GM18498 (cell line): ENCODE measurements around the gene MAP4K3.
"Not testable (repeated sequence)": the region's sequence is repeated elsewhere in the genome, so short reads cannot be mapped to it uniquely, and the experiment has no call there.

Source experiments
- ATAC-seq: cut with Tn5 transposase; IDR thresholded peaks from one replicate; pipeline ENCODE4 v1.9.1; 2021; ENCODE audit warnings: mild to moderate bottlenecking, moderate library complexity; ENCODE audit not compliant: unreplicated experiment

Gene MAP4K3

GRCh38 chr2:39409697-39410389 lies 27.2 kb downstream of the MAP4K3 start:
- ATAC-seq, result no peak

- peak; percentile 71 for ATAC-seq
Observed at GRCh38 chr2:39408351-39409136, 28.5 kb downstream of the MAP4K3 start.

- no peak for ATAC-seq
Observed at GRCh38 chr2:39407516-39408296, 29.4 kb downstream of the MAP4K3 start.

GRCh38 chr2:39405364-39405763 lies 31.7 kb downstream of the MAP4K3 start:
- ATAC-seq, result no peak

- peak; percentile 54 for ATAC-seq
Observed at GRCh38 chr2:39403311-39403710, 33.8 kb downstream of the MAP4K3 start.

GRCh38 chr2:39401319-39401718 lies 35.8 kb downstream of the MAP4K3 start:
- ATAC-seq, result no peak

GRCh38 chr2:39399570-39399969 lies 37.5 kb downstream of the MAP4K3 start:
- ATAC-seq, result no peak

GRCh38 chr2:39395313-39395712 lies 41.8 kb downstream of the MAP4K3 start:
- ATAC-seq, result no peak

GRCh38 chr2:39394516-39394961 lies 42.5 kb downstream of the MAP4K3 start:
- ATAC-seq, result no peak

- no peak for ATAC-seq
Observed at GRCh38 chr2:39392672-39393071, 44.4 kb downstream of the MAP4K3 start.

- ATAC-seq, result no peak
Observed at GRCh38 chr2:39390216-39390615, 46.9 kb downstream of the MAP4K3 start.

- ATAC-seq, result no peak
Observed at GRCh38 chr2:39386064-39386463, 51.0 kb downstream of the MAP4K3 start.

GRCh38 chr2:39385172-39385571 lies 51.9 kb downstream of the MAP4K3 start:
- ATAC-seq, result no peak

- not testable (repeated sequence) for ATAC-seq
Observed at GRCh38 chr2:39384071-39384470, 53.0 kb downstream of the MAP4K3 start.

GRCh38 chr2:39383146-39383545 lies 53.9 kb downstream of the MAP4K3 start:
- ATAC-seq, result no peak

GRCh38 chr2:39381653-39382052 lies 55.4 kb downstream of the MAP4K3 start:
- ATAC-seq, result no peak

GRCh38 chr2:39380525-39381150 lies 56.4 kb downstream of the MAP4K3 start:
- ATAC-seq, result no peak

- peak; percentile 75 for ATAC-seq
Observed at GRCh38 chr2:39379643-39380524, 57.2 kb downstream of the MAP4K3 start.

GRCh38 chr2:39378968-39379367 lies 58.1 kb downstream of the MAP4K3 start:
- no peak for ATAC-seq
